ENCODE results near the gene FAM241B.

The FAM241B gene

GRCh38 chr10:69676301-69676700 is 46.3 kb downstream of the FAM241B start:
- Histone ChIP-seq H3K27me3 (ENCODE audit: control insufficient read depth, insufficient read depth, low read length) (no peaks in the 10 kb centered on the region), H2AFZ (no peak overlapping the region), H3K4me3 (ENCODE audit: low read depth, low read length) (no peak overlapping the region), H3K9me3 (ENCODE audit: control insufficient read depth, low read length) (no peaks in the 10 kb centered on the region), H3K4me1 (no peaks in the 10 kb centered on the region), H3K79me2 (no peaks in the 10 kb centered on the region), H3K36me3 (ENCODE audit: control insufficient read depth, insufficient read depth, low read length) (no peaks in the 10 kb centered on the region), H3K27ac (no peak overlapping the region), H3K4me2 (ENCODE audit: low read length) (no peak overlapping the region), H3K9ac (no peak overlapping the region)
- no peak for TF ChIP-seq CTCF (IDR thresholded peaks at IDR 0.05)

- no peak overlapping the region for H3K4me3 ChIP-seq (ENCODE audit: low read depth, low read length)
- no peak overlapping the region for H3K4me2 ChIP-seq (ENCODE audit: low read length)
- no peaks in the 10 kb centered on the region for H3K9me3 ChIP-seq (ENCODE audit: control insufficient read depth, low read length)
- no peak for TF ChIP-seq CTCF (IDR thresholded peaks at IDR 0.05)
- no peak overlapping the region for H3K27ac ChIP-seq
- no peaks in the 10 kb centered on the region for H3K27me3 ChIP-seq (ENCODE audit: control insufficient read depth, insufficient read depth, low read length)
- no peaks in the 10 kb centered on the region for H3K4me1 ChIP-seq
- no peaks in the 10 kb centered on the region for H3K79me2 ChIP-seq
- H2AFZ ChIP-seq, result no peak overlapping the region
- no peaks in the 10 kb centered on the region for H3K36me3 ChIP-seq (ENCODE audit: control insufficient read depth, insufficient read depth, low read length)
- H3K9ac ChIP-seq, result no peak overlapping the region
Measured at GRCh38 chr10:69677985-69678654, 48.1 kb downstream of the FAM241B start.

- Histone ChIP-seq H3K9ac (no peak overlapping the region), H3K9me3 (ENCODE audit: control insufficient read depth, low read length) (no peaks in the 10 kb centered on the region), H3K27me3 (ENCODE audit: control insufficient read depth, insufficient read depth, low read length) (no peaks in the 10 kb centered on the region), H3K79me2 (no peaks in the 10 kb centered on the region), H3K27ac (no peak overlapping the region), H3K4me2 (ENCODE audit: low read length) (no peak overlapping the region), H2AFZ (no peak overlapping the region), H3K4me3 (ENCODE audit: low read depth, low read length) (no peak overlapping the region), H3K36me3 (ENCODE audit: control insufficient read depth, insufficient read depth, low read length) (no peaks in the 10 kb centered on the region), H3K4me1 (no peaks in the 10 kb centered on the region)
- TF ChIP-seq CTCF (IDR thresholded peaks at IDR 0.05), result no peak
Measured at GRCh38 chr10:69679736-69680135, 49.7 kb downstream of the FAM241B start.

- no peaks in the 10 kb centered on the region for H3K4me1 ChIP-seq
- H3K9me3 ChIP-seq (ENCODE audit: control insufficient read depth, low read length), result no peaks in the 10 kb centered on the region
- H3K4me2 ChIP-seq (ENCODE audit: low read length), result no peak overlapping the region
- TF ChIP-seq CTCF (IDR thresholded peaks at IDR 0.05), result no peak
- no peak overlapping the region for H3K27ac ChIP-seq
- H3K9ac ChIP-seq, result no peak overlapping the region
- no peaks in the 10 kb centered on the region for H3K27me3 ChIP-seq (ENCODE audit: control insufficient read depth, insufficient read depth, low read length)
- no peak overlapping the region for H3K4me3 ChIP-seq (ENCODE audit: low read depth, low read length)
- H2AFZ ChIP-seq, result no peak overlapping the region
- no peaks in the 10 kb centered on the region for H3K36me3 ChIP-seq (ENCODE audit: control insufficient read depth, insufficient read depth, low read length)
- H3K79me2 ChIP-seq, result no peaks in the 10 kb centered on the region
Measured at GRCh38 chr10:69680610-69681009, 50.6 kb downstream of the FAM241B start.

GRCh38 chr10:69681436-69681835 is 51.4 kb downstream of the FAM241B start:
- Histone ChIP-seq H3K36me3 (ENCODE audit: control insufficient read depth, insufficient read depth, low read length) (no peaks in the 10 kb centered on the region), H3K79me2 (no peaks in the 10 kb centered on the region), H3K4me3 (ENCODE audit: low read depth, low read length) (no peak overlapping the region), H3K9ac (no peak overlapping the region), H3K4me1 (no peaks in the 10 kb centered on the region), H3K27ac (no peak overlapping the region), H2AFZ (no peak overlapping the region), H3K27me3 (ENCODE audit: control insufficient read depth, insufficient read depth, low read length) (no peaks in the 10 kb centered on the region), H3K4me2 (ENCODE audit: low read length) (no peak overlapping the region), H3K9me3 (ENCODE audit: control insufficient read depth, low read length) (no peaks in the 10 kb centered on the region)
- TF ChIP-seq CTCF (IDR thresholded peaks at IDR 0.05), result no peak
